ENCODE data around the gene PARP16. TPM values are rescaled to one million over a fixed set of nuclear protein-coding genes. Genes with fewer than 3 reads are reported as not detected.

The PARP16 gene
- total RNA-seq, 1 donor from 2014 or later, result 6.0 TPM

DNA sequence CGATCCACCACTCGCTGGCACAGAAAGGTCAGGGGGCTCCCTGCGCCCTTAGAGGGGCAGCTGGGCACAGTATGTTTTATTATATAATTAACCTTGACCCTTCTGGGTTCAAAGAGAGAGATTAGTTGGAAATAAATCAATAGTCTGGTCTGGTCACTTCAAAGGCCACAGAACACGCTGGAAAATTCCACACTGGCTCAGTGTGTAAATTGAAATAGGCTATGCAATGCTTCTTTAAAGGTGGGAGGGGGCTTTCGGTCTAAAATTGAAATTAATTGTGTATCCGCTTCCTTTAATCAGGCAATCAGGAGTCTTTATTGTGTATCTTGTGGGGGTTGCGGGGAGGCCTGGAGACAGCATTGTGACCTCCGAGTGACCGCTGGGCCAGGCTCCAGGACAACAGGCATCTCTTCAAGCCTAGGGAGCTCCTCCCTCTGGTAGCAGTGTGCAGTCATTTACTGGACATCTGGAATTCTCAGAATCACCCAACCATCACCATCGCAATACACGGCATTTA lies 25.8 kb upstream of the PARP16 start:
- DNase-seq (ENCODE audit: low spot score), result no peak

- no peak for DNase-seq (ENCODE audit: low spot score)
These were observed 25.1 kb upstream of the PARP16 start for GRCh38 chr15:65311760-65312159.

- DNase-seq (ENCODE audit: low spot score), result no peak
These were observed 23.9 kb upstream of the PARP16 start for GRCh38 chr15:65310431-65311137.

- no peak for DNase-seq (ENCODE audit: low spot score)
These were observed 23.3 kb upstream of the PARP16 start for GRCh38 chr15:65309882-65310418.

GRCh38 chr15:65307978-65308377 lies 21.3 kb upstream of the PARP16 start:
- no peak for DNase-seq (ENCODE audit: low spot score)

DNA sequence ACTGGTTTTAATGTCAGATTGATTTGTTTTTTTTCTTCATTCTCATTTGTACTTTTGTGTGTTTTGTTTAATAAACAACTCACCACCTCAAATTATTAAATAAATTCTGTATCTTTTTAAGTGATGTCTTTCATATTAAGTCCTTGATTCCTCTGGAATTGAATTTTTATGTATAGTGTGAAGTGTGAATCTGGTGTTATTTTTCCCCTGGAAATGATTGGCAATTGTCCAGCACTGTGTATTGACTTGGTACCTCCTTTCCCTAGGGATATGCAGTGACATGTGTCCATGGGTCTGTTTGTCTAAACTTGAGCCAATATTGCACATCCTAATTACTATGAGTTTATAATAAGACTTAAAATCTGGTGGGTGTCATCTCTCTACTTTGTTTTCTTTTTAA lies 19.9 kb upstream of the PARP16 start:
- DNase-seq (ENCODE audit: low spot score), result no peak

DNA sequence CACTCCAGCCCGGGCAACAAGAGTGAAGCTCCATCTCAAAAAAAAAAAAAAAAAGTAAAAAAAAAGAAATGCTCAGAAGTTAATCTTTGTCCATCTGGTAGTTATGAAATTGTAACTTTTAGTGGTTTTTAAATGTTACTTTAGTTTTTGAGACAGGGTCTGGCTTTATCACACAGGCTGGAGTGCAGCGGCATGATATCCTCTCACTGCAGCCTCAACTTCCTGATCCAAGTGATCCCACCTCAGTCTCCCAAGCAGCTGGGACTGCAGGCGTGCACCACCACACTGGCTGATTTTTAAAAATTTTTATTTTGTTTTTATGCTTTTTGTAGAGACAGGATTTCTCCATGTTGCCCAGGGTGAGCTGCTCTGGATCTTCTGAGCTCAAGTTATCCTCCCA lies 19.1 kb upstream of the PARP16 start:
- no peak for DNase-seq (ENCODE audit: low spot score)

GRCh38 chr15:65305150-65305758 lies 18.6 kb upstream of the PARP16 start:
- DNase-seq (ENCODE audit: low spot score), result no peak

- no peak for DNase-seq (ENCODE audit: low spot score)
These were observed 17.9 kb upstream of the PARP16 start, which contains the start of gene RNU5B-1 for GRCh38 chr15:65304381-65305149. TSS of gene RNU5B-1 (plus strand) at chr15:65304677.

GRCh38 chr15:65303687-65304380 lies 17.2 kb upstream of the PARP16 start:
- no peak for DNase-seq (ENCODE audit: low spot score)

DNA sequence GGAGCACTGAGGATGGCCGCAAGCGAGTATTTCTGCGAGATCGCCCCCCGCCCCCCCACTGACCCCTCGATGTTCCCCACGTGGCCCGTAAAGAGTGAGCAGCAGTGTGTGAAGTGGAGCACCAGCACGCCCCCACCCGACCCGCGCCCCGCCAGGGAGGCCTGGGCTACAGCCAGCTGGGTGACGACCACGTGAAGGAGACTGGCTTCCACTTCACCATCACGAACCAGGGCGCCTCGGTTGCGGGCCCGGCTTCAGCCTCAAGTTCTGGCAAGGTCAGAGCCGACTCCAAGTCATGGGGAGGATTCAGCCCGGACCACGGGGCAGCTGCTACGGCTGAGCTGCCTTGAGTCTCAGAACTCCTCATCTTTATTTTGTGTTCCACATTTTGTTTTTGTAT lies 15.4 kb upstream of the PARP16 start:
- no peak for DNase-seq (ENCODE audit: low spot score)

- DNase-seq (ENCODE audit: low spot score), result no peak
These were observed 14.3 kb upstream of the PARP16 start for GRCh38 chr15:65300924-65301441.

DNA sequence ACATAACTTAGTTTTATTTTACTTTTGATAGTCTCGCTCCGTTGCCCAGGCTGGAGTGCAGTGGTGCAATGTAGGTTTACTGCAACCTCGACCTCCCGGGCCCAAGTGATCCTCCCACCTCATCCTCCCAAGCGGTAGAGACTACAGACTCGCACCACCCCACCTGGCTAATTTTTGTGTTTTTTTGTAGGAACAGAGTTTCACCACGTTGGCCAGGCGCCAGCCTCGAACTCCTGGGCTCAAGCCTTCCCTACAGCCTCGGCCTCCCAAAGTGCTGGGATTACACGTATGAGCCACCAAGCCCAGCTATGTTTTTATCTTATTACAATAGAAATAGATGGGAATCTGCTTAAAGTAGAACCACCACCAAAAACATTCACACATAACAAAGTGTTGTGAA lies 12.0 kb upstream of the PARP16 start:
- no peak for DNase-seq (ENCODE audit: low spot score)

DNA sequence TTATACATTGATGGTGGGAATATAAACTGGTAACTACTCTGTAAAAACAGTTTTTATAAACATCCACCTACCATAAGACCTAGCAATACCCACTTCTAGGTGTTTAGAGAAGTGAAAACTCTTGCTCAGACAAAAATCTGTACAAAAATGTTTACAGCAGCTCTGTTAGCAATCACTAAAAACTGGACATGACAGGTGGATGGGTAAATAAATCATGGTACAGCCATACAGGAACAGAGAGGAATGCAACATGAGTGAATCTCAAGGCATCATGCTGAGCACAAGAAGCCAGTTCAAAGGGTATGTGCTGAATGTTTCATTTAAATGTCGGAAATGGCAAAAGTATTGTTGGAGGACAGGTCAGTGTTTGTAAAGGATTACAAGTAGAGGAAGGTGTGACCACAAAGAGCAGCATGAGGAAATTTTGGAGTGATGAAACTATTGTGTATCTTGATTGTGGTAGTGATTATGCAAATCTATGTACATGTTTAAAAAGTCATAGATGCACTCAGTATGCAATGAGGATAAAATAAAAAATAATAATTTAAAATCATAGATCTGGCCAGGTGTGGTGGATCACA lies 6.3 kb upstream of the PARP16 start:
- no peak for DNase-seq (ENCODE audit: low spot score)

DNA sequence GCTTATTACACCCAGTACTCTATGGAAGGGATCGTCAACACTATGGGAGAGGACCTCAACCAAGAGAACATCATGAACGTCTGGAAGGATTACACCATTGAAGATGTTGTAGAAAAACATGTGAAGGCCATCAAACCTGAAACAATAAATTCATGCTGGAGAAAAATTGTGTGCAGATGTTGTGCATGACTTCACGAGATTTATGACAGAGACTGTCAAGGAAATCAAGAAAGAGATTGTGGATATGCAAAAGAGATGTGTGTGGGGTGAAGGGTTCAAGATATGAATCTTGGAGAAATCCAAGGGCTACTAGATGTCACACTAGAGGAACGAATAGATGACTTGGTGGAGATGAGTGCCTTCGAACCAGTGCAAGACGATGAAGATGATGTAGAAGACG lies 3.5 kb upstream of the PARP16 start:
- no peak for DNase-seq (ENCODE audit: low spot score)

DNA sequence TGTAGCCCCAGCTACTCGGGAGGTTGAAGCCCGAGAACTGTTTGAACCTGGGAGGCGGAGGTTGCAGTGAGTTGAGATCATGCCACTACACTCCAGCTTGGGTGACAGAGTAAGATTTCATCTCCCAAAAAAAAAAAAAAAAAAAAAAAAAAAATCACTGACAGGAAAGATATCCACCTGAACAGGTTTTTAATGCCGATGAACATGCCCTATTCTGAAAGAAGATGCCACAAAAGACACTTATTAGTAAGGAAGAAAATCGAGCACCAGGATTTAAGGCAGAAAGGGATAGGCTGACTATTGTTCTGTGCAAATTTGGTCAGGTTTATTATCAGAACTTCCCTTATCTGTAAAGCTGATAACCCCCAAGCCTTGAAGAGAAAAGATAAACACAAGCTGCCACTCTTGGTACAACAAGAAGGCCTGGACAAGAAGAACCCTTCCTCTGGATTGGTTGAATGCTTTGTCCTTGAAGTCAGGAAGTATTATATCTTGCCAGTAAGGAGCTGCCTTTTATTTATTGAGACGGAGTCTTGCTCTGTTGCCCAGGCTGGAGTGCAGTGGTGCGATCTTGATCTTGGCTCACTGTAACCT lies 2.7 kb upstream of the PARP16 start:
- DNase-seq (ENCODE audit: low spot score), result no peak

GRCh38 chr15:65287520-65287855 lies 805 bp upstream of the PARP16 start:
- no peak for DNase-seq (ENCODE audit: low spot score)

DNA sequence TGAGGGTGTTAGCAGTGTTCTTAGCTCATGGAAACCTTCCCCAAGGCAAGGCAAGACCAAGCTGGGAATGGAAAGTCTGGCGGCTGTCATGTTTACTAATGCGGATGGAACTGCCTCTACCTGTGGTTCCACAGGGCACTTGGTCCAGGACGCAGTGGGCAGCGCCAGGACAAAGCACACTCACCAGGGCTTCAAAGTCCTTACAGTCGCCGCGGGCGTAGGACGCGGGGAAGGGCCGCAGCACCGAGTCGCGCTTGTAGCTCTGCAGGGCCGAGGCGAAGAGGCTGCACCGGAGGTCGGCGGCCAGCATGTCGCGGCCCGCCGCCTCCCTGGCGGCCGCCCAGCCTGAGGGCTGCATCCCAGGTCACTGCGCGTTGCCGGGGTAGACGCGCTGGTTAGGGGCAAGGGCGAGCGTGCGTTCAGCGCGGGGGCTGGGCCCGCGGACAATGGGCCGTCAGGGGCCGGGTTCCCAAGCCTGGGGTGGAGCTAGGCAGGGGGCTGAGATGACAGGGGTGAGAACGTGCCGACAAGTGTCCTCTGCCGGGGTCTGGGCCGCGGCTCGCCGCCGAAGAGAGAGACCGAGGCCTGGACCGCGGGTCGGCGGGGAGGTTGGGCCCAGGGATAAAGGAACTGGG lies 497 bp downstream of the PARP16 start:
- no peak for DNase-seq (ENCODE audit: low spot score)

DNA sequence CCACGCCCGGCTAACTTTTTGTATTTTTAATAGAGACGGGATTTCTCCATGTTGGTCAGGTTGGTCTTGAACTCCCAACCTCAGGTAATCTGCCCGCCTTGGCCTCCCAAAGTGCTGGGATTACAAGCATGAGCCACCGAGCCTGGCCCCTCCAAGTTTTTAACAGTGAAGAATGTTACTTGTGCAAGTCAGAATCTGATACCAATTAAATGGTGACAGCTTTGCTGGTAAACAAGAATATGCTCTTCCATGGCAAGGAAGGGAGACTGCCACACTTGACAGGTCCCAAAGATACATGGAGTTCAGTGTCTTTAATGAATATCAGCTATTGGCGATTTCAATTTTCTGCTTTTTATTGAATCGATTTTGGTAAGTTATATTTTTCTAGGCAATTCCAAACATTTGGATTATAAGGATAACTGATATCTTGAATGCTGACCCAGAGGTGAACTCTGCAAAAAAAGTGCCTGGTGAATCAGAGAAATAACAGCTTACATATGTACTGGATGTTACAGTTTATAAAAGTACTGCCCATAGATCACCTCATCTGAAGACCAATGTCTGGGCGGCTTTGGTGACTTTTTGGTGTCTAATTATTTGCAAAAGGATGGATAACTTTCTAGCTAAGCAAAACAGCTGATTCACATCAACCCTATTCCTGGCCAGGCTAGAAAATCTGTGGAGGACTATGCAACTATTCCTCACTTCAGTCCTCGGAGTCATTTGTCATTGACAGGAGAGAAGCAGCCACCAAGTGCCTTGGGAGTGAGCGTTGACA lies 1.2 kb downstream of the PARP16 start:
- DNase-seq (ENCODE audit: low spot score), result no peak
